T-helper 2 cell (primary cell): Measurements from ENCODE around the gene IL17REL.
"Not testable (repeated sequence)": the region's sequence is repeated elsewhere in the genome, so short reads cannot be mapped to it uniquely, and the experiment has no call there.

Source experiments
- DNase-seq, 5 experiments: peaks; one replicate each; pipeline versions ENCODE4 v3.0.0 to v3.0.0-alpha.2; 2012 to 2022

IL17REL gene

DNA sequence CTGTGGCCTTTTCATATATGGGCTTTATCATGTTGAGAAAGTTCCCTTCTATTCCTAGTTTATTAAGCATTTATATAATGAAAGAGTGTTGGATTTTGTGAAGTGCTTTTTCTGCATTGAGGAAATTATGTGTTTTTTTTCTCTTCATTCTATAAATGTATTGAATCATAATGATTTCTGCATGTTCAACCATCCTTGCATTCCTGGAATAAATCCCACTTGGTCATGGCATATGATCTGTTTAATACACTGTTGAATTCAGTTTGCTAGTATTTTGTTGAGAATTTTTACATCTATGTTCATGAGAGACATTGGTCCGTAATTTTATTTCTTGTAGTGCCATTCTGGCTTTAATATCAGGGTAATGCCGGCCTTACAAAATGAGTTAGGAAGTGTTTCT lies 26.2 kb downstream of the IL17REL start:
- no peak for DNase-seq

DNA sequence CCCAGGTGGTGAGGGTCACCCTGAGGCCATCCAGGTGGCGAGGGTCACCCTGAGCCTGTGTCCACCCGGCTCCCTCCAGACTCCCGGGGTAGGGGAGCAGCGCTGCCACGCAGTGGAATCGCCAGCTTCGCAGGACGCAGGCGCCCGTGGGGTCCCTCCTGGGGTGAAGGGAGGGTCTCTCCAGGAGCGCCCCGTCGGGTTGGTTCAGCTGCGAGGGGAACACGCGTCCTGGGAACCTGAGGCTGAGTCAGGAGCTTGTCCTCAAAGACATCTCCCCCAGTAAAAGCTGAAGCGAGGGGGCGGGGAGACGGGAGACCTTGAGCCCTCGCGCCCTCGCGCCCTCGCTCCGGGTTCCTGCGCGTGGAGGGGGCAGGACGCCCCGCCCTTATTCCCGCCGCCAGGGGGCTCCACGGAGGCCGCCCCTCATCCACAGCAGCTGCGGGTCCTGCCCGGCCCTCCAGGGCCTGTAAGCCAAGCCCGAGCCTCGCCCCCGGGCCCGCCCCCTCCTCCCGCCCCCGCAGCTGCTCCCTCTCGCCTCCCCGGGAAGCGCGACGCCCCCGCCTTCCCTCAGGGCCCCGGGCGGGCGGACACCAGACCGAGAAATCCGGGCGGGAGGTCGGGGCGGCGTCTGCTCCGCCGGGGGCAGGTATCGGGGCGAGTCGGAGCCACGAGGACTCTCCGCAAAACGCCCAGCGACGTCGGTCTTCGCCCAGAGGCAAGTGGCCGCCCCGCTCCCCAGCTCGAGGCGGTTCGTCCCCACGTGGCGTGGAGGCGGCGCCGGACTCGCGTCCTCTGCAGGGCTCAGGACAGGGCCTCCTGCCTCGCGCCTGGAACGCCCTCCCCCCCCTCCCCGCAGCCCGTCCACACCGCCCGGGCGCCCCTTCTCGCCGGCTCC lies 29.2 kb downstream of the IL17REL start:
- DNase-seq = peak in 2 of 5 experiments; percentile 39 to 60

DNA sequence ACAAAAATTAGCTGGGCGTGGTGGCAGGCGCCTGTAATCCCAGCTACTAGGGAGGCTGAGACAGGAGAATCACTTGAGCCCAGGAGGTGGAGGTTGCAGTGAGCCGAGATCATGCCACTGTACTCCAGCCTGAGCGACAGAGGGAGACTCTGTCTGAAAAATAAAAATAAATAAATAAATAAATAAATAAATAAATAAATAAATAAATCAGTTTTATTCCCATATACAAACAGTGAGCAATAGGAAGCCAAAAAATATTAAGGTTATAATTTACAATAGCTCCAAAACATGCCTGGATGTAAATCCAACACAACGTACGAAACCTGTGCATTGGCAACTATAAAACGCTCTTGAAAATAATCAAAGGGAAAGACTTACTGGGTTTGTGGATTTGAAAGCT lies 30.8 kb downstream of the IL17REL start:
- DNase-seq = not testable (repeated sequence)

DNA sequence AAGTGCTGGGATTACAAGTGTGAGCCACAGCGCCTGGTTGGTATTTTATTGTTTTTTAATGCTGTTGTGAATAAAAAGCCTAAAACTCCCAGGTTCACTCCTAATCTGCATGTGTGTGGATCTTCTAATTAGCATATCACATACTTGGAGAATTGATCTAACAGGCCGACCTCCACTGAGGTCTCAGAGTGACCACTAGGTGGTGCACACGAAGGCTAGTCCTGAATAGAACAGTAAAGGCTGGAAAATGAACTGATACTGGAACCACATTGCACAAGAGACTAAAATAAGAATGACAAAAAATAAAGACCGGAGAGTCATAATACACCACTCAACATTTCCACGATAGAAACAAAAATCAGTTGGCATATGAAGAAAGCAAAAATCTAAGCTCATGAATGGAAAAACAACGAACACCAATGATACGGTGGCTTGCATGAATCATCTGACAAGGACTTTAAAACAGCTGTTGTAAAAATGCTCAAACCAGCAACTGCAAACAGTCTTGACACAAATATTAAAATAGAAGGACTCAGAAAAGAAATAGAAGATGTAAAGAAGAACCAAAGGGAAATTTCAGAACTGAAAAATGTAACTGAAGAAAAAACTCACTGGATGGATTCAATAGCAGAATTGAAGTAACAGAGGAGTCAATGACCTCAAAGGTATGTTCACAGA lies 32.8 kb downstream of the IL17REL start:
- DNase-seq = peak in 1 of 5 experiments; percentile 54

DNA sequence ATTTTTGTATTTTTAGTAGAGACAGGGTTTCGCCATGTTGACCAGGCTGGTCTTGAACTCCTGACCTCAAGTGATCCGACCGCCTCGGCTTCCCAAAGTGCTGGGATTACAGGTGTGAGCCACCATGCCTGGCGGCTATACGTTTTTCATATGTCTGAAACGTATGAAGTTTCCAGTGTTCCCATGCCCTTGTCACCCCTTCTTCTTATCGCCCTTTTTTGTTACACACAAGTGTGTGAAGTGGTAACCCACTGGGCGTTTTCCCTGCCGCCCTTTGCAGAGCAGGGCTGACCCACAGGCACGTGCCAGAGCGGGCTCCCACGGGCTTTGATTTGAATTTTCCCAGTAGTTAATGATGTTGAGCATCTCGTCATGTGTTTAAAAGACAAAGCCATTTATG lies 35.0 kb downstream of the IL17REL start:
- DNase-seq = no peak

DNA sequence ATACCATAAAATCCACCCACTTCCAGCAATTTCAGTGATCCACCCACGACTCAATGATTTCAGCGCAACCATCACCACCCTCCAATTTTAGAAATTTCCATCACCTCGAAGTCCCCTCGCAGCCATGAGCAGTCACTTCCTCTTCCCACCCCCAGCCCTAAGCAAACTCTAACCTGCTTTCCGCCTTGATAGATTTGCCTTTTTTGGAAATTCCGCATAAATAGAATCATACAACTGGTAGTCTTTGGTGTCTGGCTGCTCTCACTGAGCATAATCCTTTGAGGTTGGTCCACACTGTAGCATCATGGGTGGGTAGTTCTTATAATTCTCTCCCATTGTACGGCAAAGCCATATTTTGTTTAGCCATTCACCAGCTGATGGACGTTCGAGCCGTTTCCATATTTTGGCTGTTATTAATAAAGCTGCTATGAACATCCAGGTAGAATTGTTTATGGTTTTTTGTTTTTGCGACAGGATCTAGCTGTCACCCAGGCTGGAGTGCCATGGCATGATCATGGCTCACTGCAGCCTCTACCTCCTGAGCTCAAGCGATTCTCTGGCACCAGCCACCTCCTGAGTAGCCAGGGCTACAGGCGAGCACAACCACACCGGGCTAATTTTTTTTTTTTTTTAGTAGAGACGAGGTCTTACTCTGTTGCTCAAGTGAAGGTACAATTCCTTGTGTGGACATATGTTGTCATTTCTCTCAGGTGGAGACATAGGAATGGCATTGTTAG lies 36.0 kb downstream of the IL17REL start:
- peak in 3 of 5 experiments; percentile 26 to 53 (median 39) for DNase-seq

DNA sequence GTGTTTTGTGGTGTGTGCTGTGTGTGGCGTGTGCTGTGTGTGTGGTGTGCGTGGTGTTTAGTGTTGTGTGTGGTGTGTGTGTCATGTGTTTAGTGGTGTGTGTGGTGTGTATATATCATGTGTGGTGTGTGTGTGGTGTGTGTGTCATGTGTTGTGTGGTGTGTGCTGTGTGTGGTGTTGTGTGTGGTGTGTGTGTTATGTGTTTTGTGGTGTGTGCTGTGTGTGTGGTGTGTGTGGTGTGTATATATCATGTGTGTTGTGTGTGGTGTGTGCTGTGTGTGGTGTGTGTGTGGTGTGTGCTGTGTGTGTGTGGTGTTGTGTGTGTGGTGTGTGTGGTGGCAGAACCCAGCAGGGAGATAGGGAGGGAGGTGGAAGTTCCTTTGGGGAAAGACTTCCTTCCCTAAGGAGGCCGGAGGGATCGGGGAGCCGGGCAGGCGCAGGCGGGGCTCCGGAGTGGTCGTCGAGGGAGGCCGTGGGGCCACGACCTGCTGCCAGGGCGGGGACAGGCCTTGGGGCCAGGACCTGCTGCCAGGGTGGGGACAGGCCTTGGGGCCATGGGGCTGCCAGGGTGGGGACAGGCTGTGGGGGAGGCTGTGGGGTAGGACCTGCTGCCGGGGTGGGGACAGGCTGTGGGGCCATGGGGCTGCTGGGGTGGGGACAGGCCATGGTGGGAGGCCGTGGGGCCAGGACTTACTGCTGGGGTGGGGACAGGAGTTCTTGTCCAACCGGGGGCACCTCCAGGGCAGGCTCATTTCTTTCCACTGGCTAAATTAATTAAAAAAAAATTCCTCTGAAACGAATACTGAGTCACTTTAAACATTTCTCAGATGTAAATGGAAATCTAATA lies 36.8 kb downstream of the IL17REL start:
- peak in 4 of 5 experiments; percentile 12 to 58 (median 21) for DNase-seq

DNA sequence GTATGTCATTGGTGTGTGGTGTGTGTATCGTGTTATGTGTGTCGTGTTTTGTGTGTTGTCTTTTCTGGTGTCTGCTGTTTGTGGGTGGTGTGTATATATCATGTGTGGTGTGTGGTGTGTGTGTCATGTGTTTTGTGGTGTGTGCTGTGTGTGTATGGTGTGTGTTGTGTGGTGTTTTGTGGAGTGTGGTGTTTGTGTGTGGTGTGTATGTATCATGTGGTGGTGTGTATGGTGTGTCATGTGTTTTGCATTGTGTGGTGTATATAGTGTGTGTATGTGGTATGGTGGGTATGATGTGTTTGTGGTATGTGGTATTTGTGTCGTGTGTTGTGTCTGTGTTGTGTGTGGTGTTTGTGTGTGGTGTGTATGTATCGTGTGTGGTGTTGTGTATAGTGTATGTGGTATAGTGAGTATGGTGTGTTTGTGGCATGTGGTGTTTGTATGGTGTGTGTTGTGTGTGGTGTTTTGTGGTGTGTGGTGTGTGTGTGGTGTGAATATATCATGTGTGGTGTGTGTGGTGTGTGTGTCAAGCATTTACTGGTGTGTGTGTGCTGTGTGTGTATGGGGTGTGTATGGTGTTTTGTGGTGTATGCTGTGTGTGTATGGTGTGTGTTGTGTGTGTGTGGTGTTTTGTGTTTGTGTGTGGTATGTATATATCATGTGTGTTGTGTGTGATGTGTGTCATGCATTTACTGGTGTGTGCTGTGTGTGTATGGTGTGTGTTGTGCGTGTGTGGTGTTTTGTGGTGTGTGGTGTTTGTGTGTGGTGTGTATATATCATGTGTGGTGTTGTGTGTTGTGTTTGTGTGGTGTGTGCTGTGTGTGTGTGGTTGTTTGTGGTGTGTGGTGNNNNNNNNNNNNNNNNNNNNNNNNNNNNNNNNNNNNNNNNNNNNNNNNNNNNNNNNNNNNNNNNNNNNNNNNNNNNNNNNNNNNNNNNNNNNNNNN lies 39.3 kb downstream of the IL17REL start:
- DNase-seq = peak in 1 of 5 experiments; percentile 65

DNA sequence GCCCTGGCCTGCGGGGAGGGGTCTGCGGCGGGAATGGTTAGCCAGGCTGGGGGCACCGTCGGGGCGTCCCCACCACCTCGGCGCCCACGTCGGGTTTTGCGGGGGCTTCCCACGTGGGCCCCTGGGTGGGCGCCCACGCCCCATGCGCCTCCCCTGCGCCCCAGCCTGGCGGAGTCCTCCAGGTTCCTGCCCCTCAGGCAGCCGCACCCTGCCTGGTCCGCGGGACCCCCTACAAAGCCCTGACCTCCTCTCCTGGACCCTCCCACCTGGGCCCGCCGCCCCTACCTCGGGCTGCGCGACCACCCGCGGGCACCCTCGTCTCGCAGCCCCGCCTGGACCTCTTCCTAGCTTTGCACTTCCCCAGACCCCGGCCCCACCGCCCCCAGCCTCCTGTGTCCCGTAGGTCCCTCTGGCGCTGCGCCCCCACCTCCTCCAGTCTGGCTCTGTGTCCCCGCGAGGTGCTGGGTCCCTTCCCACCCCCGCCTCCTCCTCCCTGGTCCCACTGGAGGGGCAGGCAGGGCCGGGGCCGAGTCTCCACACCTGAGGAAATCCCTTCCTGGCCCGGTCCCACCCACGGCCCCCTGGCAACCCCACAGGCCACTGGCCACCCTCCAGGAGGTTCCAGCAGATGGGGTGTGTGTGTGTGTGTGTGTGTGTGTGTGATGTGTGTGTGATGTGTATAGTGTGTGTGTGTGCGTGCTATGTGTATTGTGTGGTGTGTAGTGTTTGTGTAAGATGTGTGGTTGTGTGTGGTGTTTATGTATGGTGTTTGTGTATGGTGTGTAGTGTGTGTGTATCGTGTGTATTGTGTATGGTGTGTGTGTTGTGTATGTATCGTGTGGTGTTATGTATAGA lies 40.2 kb downstream of the IL17REL start:
- peak in 1 of 5 experiments; percentile 0 for DNase-seq

DNA sequence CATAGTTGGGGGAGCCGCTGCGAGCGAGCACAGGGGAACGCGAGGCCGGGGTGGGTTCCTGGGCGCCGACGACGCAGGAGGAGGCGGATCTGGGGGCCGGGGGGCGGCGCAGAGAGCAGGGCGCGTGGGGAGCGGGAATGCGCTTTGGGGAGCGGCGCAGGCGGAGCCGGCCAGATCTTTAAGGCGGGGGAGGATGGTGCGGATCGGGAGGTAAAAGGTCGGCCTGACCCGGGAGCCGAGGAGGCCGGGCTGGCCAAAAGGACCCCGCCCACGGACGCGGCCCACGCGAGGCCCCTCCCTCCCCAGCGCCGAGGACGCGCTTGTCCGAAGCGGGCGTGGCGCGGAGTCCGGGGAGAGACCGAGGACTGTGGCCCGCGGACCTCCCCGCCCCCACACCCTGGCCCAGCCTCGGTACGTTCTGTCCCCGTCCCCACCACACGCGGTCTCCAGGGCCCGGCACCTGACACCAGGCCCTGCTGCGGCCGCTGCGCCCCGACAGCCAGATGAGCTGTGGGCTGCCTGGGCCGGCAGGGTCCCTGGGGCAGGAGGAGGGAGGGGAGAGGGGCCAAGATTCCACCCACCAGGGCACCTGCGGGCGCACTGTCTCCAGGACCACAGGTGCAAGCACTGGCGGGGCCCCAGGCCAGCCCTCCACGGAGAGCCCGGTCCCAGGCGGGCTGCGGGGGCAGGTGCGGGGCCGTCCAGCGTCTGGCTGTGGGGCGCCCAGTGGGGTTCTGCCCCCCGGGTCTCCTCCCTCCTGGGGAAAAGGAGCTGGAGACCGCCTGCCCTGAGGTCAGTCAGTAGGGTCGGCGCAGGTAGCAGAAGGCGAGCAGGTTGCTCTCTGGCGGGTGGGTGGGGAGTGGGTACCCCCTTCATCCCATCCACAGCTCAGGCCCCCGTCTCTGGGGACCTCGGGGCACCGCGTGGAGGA lies 41.1 kb downstream of the IL17REL start:
- peak in 4 of 5 experiments; percentile 8 to 61 (median 51) for DNase-seq

DNA sequence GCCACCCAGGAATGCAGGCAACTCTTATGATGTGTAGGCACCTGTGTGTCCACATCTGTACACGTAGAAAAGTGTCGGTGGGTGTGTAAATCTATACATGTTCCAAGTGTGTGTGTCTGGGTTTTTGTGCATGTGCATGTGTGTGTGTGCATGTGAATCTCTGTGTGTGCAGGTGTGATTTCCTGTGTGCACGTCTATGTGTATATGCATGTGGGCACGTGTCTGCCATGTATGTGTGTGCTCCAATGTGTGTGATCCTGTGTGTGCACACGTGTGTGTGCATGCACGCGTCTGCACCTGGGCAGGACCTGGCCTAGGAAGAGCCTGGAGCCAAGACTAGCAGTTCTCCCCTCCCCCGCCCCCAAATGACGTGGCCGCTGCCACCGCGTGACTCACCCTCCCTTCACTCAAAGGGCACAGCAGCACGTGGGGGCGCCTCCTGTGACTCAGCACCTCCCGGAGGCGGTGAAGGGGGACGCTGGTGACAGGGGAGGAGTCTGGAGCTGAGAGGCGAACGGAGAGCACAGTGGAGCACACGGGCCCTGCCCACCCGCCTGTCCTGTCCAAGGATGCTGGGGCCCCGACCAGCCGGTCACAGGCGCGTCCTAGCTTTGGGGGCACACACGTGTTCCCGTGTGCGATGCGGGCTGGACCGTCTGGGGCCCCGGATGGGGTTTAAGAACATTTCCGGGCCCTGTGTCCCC lies 41.9 kb downstream of the IL17REL start:
- peak; percentile 84 to 98 (median 94) for DNase-seq

DNA sequence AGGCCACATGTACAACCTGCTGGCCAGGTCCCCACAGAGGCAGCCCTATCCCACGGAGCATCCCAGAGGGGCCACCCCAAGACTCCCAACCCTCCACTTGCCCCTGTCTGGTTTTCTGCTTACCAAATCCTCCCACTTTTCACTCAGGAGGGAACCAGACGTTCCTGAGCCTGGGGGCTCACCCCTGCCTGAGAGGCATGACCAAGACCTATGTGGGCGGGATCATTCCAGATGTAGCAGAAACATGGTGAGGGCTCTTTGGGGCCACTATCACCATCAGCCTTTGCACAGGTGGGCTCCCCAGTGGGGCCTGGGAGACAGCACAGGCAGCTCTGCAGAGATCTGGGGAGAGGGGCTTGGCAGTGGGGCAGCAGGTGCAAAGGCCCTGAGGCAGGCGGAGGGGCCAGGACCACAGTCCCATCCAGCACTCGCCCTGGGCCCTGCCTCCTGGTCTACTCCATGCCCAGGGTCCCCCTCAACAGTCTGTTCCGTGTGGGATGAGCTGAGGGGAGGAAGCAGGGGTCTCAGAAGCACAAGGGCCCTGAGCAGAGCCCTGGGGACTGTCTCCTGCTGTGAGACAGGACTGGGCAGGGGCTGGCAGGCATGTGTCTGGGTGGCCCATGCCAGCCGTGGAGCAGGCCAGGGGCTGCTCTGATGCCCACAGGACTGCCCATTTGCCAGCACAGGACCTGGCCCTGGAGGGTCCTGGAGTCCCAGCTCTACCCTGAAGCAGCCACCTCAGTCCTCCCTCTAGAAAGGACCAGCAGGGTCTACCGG lies 42.6 kb downstream of the IL17REL start:
- peak in 1 of 5 experiments; percentile 0 for DNase-seq

DNA sequence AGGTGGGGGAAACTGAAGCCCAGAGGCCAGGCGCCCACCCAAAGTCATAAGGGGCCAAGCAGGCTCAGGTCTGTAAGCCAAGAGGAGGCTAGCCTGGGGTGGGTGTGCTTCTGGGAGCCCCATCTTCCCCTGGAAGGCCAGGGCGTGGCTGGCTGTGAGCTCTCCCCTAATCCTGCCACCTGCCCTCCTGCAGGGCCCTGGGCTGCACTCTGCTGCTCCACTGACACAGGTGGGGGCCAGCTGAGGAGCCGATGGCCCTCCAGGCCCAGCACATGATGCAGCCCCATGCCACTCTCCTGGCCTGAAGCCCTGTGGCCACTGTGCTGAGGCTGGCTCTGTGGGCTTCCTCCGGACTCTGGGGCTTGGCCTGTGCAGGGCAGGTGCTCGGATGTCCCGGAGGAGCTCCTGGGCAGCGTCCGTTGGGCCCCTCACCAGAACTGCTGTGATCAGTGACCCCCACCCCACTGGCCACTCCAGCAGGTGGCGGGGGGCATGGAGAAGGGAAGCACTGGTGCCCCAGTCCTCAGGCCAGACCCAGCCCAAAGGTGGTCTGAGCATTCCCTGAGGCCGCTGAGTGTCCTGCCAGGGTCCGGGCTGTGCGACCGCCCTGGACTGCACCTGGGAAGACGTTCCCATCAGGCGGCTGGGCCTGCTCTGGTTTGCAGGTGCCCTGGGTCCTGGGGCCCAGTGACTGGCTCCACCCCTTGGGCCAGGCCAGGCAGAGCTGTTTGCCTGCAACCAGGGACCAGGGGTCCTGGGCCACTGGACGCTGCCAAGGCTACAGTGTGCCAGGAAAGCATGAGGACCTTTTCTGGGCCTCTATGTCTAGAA lies 43.5 kb downstream of the IL17REL start:
- DNase-seq = peak in 2 of 5 experiments; percentile 0 to 11

DNA sequence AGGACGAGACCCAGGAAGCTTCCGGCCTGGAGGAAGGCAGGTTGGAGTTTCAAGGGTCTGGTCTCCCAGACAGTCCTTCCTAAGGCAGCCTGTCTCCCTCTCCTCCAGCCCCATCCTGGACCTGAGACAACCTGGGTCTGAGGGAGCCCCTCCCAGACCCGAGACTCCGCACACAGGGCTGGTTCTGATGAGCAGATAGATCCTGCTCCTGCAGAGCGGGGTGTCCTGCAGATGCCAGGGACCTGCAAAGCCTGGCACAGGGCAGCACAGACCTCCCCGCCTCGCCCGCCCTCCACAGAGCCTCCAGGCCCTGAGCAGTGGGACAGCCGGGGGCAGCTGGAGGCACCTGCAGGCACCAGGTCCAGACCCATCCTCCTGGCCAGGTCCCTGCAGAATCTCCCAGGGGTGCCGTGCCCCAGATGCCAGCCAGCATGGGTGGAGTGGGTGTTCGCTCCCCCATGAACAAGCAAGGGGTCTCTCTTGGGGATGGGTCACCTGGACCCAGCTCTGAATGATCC lies 44.2 kb downstream of the IL17REL start:
- peak in 1 of 5 experiments; percentile 0 for DNase-seq

DNA sequence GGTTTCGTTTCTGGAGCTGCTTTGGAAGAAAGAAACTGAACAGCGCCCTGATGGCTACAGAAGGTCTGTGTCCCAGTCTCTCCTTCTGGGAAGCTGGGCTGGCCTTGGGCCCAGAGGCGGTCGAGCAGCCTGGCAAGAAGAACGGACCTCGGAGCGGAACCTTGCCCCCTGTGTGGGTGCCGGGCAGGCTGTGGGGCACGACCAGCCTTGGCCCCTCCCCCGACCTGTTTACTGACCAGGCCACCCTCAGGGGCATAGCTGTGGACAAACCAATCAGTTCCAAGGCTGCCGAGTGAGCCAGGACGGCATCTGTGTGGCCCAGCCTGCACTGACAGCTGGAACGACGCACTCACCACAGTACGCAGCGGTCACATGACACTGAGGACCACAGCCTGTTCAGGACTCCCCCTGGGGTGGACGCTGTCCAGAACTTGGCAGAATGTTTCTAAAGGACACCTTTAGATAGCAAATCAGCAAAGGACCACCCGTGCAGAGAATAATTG lies 44.8 kb downstream of the IL17REL start:
- peak in 1 of 5 experiments; percentile 1 for DNase-seq
